Measurements from ENCODE around the gene PTGDR2. TPM values are rescaled to one million over a fixed set of nuclear protein-coding genes. Genes with fewer than 3 reads are reported as not detected.

Gene PTGDR2
- total and polyA plus RNA-seq, 9 of the 15 experiments (the other 6 are each of a cell fraction or from before 2014, with no cell fraction given), result 0.51 to 2.6 (median 1.6) TPM

- POLR2A ChIA-PET, result interaction anchor here (0.6 to 1.1 kb wide), 2 partner anchors 10 to 12 kb away, joined by 3 to 5 read pairs; no protein-coding TSS in a partner anchor
- H3K9me1 ChIP-seq (ENCODE audit: control insufficient read depth, insufficient read depth, low read length), result no peaks in the 10 kb centered on the region
- no peak overlapping the region for H2AFZ ChIP-seq (ENCODE audit: low read depth, low read length)
- H3K79me2 ChIP-seq (ENCODE audit: control insufficient read depth, insufficient read depth, low read length), result no peaks in the 10 kb centered on the region
- no peak overlapping the region for H3K27ac ChIP-seq (ENCODE audit: extremely low read depth, low read depth, low read length)
- H3K4me1 ChIP-seq (replicated peaks in 1 of 2; ENCODE audit: control insufficient read depth in 2 of 2, insufficient read depth in 2 of 2, low read length in 2 of 2), result no peaks in the 10 kb centered on the region
- CTCF ChIA-PET (ENCODE audit: low intra/inter-chr PET ratio), result no interaction called here
- no peak overlapping the region for H3K9ac ChIP-seq (ENCODE audit: insufficient read depth in 1 of 2, low read depth in 2 of 2, low read length in 2 of 2)
- in situ Hi-C loops (cut with MboI) (no loop called here), intact Hi-C loops (cut with micrococcal nuclease) (no loop called here)
- no peaks in the 10 kb centered on the region for H3K36me3 ChIP-seq (ENCODE audit: control insufficient read depth, insufficient read depth, low read length)
- no TSS peak for BruUV-seq (replicated peaks)
- ATAC-seq (no peak), DNase-seq (ENCODE audit: extremely low read depth in 1 of 4, low spot score in 3 of 4) (no peak), FAIRE-seq (no peak)
- under 1% methylated on average over 8 of the region's 8 CpGs for WGBS (ENCODE audit: insufficient coverage, low coverage, missing lambda C conversion rate)
- no peak for TF ChIP-seq ESRRA (IDR thresholded peaks at IDR 0.05; ENCODE audit: borderline replicate concordance, low read depth)
- no peak for TF ChIP-seq HES1 (IDR thresholded peaks at IDR 0.05; ENCODE audit: low read depth)
- TF ChIP-seq ZNF41 (CRISPR knock-in tag; conservative IDR thresholded peaks at IDR 0.05), result no peak
- no peak for TF ChIP-seq ZNF696 (CRISPR knock-in tag; conservative IDR thresholded peaks at IDR 0.05)
- no peak for TF ChIP-seq BRF1 (IDR thresholded peaks at IDR 0.05; ENCODE audit: borderline replicate concordance, extremely low read depth, insufficient read length)
- no peak for TF ChIP-seq MECOM (CRISPR knock-in tag; IDR thresholded peaks at IDR 0.05)
- TF ChIP-seq SNIP1 (IDR thresholded peaks at IDR 0.05; ENCODE audit: low read depth), result no peak
- TF ChIP-seq PTBP1 (IDR thresholded peaks at IDR 0.05; ENCODE audit: low read depth, low read length), result no peak
- no peak for TF ChIP-seq PML (IDR thresholded peaks at IDR 0.05; ENCODE audit: low read length)
- TF ChIP-seq CREB5 (CRISPR knock-in tag; IDR thresholded peaks at IDR 0.05), result no peak
- TF ChIP-seq, protein P1, sequence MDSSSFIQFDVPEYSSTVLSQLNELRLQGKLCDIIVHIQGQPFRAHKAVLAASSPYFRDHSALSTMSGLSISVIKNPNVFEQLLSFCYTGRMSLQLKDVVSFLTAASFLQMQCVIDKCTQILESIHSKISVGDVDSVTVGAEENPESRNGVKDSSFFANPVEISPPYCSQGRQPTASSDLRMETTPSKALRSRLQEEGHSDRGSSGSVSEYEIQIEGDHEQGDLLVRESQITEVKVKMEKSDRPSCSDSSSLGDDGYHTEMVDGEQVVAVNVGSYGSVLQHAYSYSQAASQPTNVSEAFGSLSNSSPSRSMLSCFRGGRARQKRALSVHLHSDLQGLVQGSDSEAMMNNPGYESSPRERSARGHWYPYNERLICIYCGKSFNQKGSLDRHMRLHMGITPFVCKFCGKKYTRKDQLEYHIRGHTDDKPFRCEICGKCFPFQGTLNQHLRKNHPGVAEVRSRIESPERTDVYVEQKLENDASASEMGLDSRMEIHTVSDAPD (CRISPR knock-in tag; IDR thresholded peaks at IDR 0.05), result no peak
- no peak for TF ChIP-seq E2F3 (CRISPR knock-in tag; IDR thresholded peaks at IDR 0.05)
- TF ChIP-seq HNRNPH1 (optimal IDR thresholded peaks at IDR 0.05; ENCODE audit: low read depth, low read length), result no peak
- TF ChIP-seq CHAMP1 (IDR thresholded peaks at IDR 0.05), result no peak
- no peak for TF ChIP-seq RBBP5 (IDR thresholded peaks at IDR 0.05; ENCODE audit: borderline replicate concordance, insufficient read depth, low read length, poor library complexity, severe bottlenecking)
- no peak for TF ChIP-seq MAFK (IDR thresholded peaks at IDR 0.05; ENCODE audit: low read length)
- no peak overlapping the region for H3K4me2 ChIP-seq (ENCODE audit: insufficient read depth, low read length)
- no peaks in the 10 kb centered on the region for H3K9me3 ChIP-seq (replicated peaks; ENCODE audit: control insufficient read depth, insufficient read depth, low read depth, low read length)
- H3K4me3 ChIP-seq, result no peak overlapping the region
- H3K27me3 ChIP-seq (ENCODE audit: control insufficient read depth in 2 of 2, insufficient read depth in 2 of 2, low read length in 2 of 2), result peaks cover 34 to 60% of the 10 kb centered on the region in 2 experiments; a peak in 4 of 5 replicates
- H4K20me1 ChIP-seq (replicated peaks; ENCODE audit: control insufficient read depth, insufficient read depth, low read length), result peaks cover 7% of the 10 kb centered on the region; the same call in 1 of the 2 replicates
These were observed 45.2 kb downstream of the PTGDR2 start for GRCh38 chr11:60810569-60810968.

Data from K562 (cell line).